ENCODE results near the gene KLF4. TPM values are rescaled to one million over a fixed set of nuclear protein-coding genes. Genes with fewer than 3 reads are reported as not detected.
"Not testable (repeated sequence)": the region's sequence is repeated elsewhere in the genome, so short reads cannot be mapped to it uniquely, and the experiment has no call there.

The KLF4 gene
- total and polyA plus RNA-seq, 3 donors from 2014 or later: 61.1 to 84.8 (median 64.9) TPM

- H3K9me3 ChIP-seq: no peaks in the 10 kb centered on the region
- intact Hi-C loops (cut with DNase I; ENCODE audit: low total_unique reads): loop anchor here (10.0 kb wide), 2 partner anchors 72 to 142 kb away; no protein-coding TSS in a partner anchor
- H3K4me3 ChIP-seq: no peak overlapping the region
- 52 to 55% methylated on average over 4 of the region's 4 CpGs for WGBS, 2 donors
- peak overlapping the region in 1 of 2 donors; percentile 94 for H3K27ac ChIP-seq
- H3K36me3 ChIP-seq (ENCODE audit: low read depth, missing control alignments): no peaks in the 10 kb centered on the region
- H3K4me1 ChIP-seq: no peaks in the 10 kb centered on the region
- no peak for TF ChIP-seq CTCF (IDR thresholded peaks at IDR 0.05)
- TF ChIP-seq POLR2A (IDR thresholded peaks at IDR 0.05): no peak
- H3K27me3 ChIP-seq: no peaks in the 10 kb centered on the region
- no peak for DNase-seq
Measured at GRCh38 chr9:107492381-107492970, 2.9 kb upstream of the KLF4 start.

GRCh38 chr9:107491081-107492053 lies 1.8 kb upstream of the KLF4 start:
- Histone ChIP-seq H3K36me3 (ENCODE audit: low read depth, missing control alignments) (no peaks in the 10 kb centered on the region), H3K27me3 (no peaks in the 10 kb centered on the region), H3K27ac (peak overlapping the region; percentile 94), H3K9me3 (no peaks in the 10 kb centered on the region), H3K4me3 (peak overlapping the region; percentile 78 to 91), H3K4me1 (no peaks in the 10 kb centered on the region)
- peak; percentile 46 for DNase-seq
- WGBS, 2 donors: 9 to 10% methylated on average over 42 to 43 of the region's 43 CpGs
- intact Hi-C loops (cut with DNase I; ENCODE audit: low total_unique reads): loop anchor here (10.0 kb wide), 2 partner anchors 73 to 143 kb away; no protein-coding TSS in a partner anchor
- TF ChIP-seq CTCF (IDR thresholded peaks at IDR 0.05) (no peak), POLR2A (IDR thresholded peaks at IDR 0.05) (no peak)

- DNase-seq: peak; percentile 43
- H3K27me3 ChIP-seq; H3K9me3 ChIP-seq; H3K36me3 ChIP-seq (ENCODE audit: low read depth, missing control alignments); H3K4me1 ChIP-seq: not testable (repeated sequence)
- 9% methylated on average over 20 to 23 of the region's 23 CpGs for WGBS, 2 donors
- H3K4me3 ChIP-seq: peak overlapping the region; percentile 78 to 91
- intact Hi-C loops (cut with DNase I; ENCODE audit: low total_unique reads): loop anchor here (10.0 kb wide), 2 partner anchors 74 to 144 kb away; no protein-coding TSS in a partner anchor
- H3K27ac ChIP-seq: peak overlapping the region; percentile 94
Measured at GRCh38 chr9:107490606-107490970, 1.0 kb upstream of the KLF4 start.

- Histone ChIP-seq H3K27ac (peak overlapping the region; percentile 90 to 94), H3K4me1 (no peaks in the 10 kb centered on the region), H3K36me3 (ENCODE audit: low read depth, missing control alignments) (no peaks in the 10 kb centered on the region), H3K4me3 (peak overlapping the region; percentile 78 to 91), H3K9me3 (no peaks in the 10 kb centered on the region), H3K27me3 (no peaks in the 10 kb centered on the region)
- peak in 1 of 3 experiments; percentile 4 for TF ChIP-seq CTCF (IDR thresholded peaks at IDR 0.05)
- no peak for TF ChIP-seq POLR2A (IDR thresholded peaks at IDR 0.05)
- WGBS, 2 donors: 0% methylated on average over 21 to 33 of the region's 46 CpGs
- no peak for DNase-seq
- intact Hi-C loops (cut with DNase I; ENCODE audit: low total_unique reads): no loop called here
Measured at GRCh38 chr9:107489144-107489673, 360 bp downstream of the KLF4 start.

Measured in testis (tissue), 3 donors.